GM12878 (cell line): ENCODE results near the gene SAMD9. TPM values are rescaled to one million over a fixed set of nuclear protein-coding genes. Genes with fewer than 3 reads are reported as not detected.

Experiments
- ATAC-seq: fragments of 200-7000 bp; cut with Tn5 transposase; 3 replicates; pipeline ENCODE4 v1.9.1; 2020; ENCODE audit warnings: mild to moderate bottlenecking, moderate library complexity
- BruUV-seq: library from RNA; stranded (reverse); fragments of 400-500 nt; replicated peaks from 2 replicates; lab custom pipeline; 2021; lab: Mats Ljungman, UMichigan
- CTCF ChIA-PET: fragments of 300-600 bp; sonication (Branson Sonifier 250); formaldehyde crosslinking; extraction: SDS; loops from one replicate; lab custom pipeline; 2021; ENCODE audit warnings: inconsistent platforms; lab: Yijun Ruan, JAX
- POLR2A ChIA-PET: fragments of 350-600 bp; formaldehyde crosslinking; extraction: SDS; loops from one replicate; lab custom pipeline; 2021; ENCODE audit warnings: inconsistent platforms; lab: Charles Lee
- RAD21 ChIA-PET: fragments of 300-600 bp; sonication (Branson Sonifier 250); formaldehyde crosslinking; loops from one replicate; lab custom pipeline; 2023; ENCODE audit warnings: antibody characterized with exemption; ENCODE audit not compliant: unreplicated experiment; lab: Charles Lee
- SMC1A ChIA-PET: fragments of 300-600 bp; sonication (Branson Sonifier 250); formaldehyde crosslinking; loops from one replicate; lab custom pipeline; 2023; ENCODE audit not compliant: unreplicated experiment, uncharacterized antibody; lab: Charles Lee
- DNase-seq: peaks from one replicate; pipeline ENCODE4 v3.0.0-alpha.2; 2011; ENCODE audit warnings: low read depth, low spot score
- FAIRE-seq: peaks from 3 replicates; lab custom pipeline; 2011; peaks lifted over from hg19 to GRCh38; lab: Jason Lieb, UNC
- H2AFZ ChIP-seq: 2 replicates; pipeline ENCODE4 v1.6.0; 2011; ENCODE audit warnings: low read depth, low read length, control low read depth; ENCODE audit not compliant: control insufficient read depth
- H3K27ac ChIP-seq: 2 replicates; pipeline ENCODE4 v1.5.1; 2011; ENCODE audit warnings: control low read depth; ENCODE audit not compliant: control insufficient read depth, insufficient read depth
- H3K27me3 ChIP-seq, 2 experiments: replicated peaks in 1 of 2; 2 replicates each; pipeline versions ENCODE4 v1.6.0 to v1.6.1; 2011; ENCODE audit warnings: low read length in 1 of 2; ENCODE audit not compliant: control insufficient read depth in 2 of 2, insufficient read depth in 2 of 2
- H3K36me3 ChIP-seq, 2 experiments: 2 replicates each; pipeline ENCODE4 v1.5.1; 2011; ENCODE audit warnings: low read length in 1 of 2; ENCODE audit not compliant: control insufficient read depth in 2 of 2, insufficient read depth in 2 of 2
- H3K4me1 ChIP-seq: 2 replicates; pipeline ENCODE4 v1.6.1; 2011; ENCODE audit warnings: mild to moderate bottlenecking, low read length, moderate library complexity, mixed read lengths; ENCODE audit not compliant: control insufficient read depth, insufficient read depth
- H3K4me2 ChIP-seq: 2 replicates; pipeline ENCODE4 v1.6.0; 2011; ENCODE audit warnings: control low read depth; ENCODE audit not compliant: control insufficient read depth, insufficient read depth
- H3K4me3 ChIP-seq: fragments of 200-600 bp; sonication (generic); 2 replicates; pipeline ENCODE4 v1.5.1; 2016
- H3K79me2 ChIP-seq: 2 replicates; pipeline ENCODE4 v1.6.0; 2011; ENCODE audit warnings: low read length; ENCODE audit not compliant: control insufficient read depth, insufficient read depth
- H3K9ac ChIP-seq: 2 replicates; pipeline ENCODE4 v1.8.0; 2011; ENCODE audit warnings: low read length, control low read depth, mixed read lengths; ENCODE audit not compliant: control insufficient read depth, insufficient read depth
- H3K9me3 ChIP-seq: replicated peaks from 3 replicates; pipeline ENCODE4 v1.5.1; 2011; ENCODE audit warnings: mild to moderate bottlenecking, low read length; ENCODE audit not compliant: control insufficient read depth, insufficient read depth
- H4K20me1 ChIP-seq: 2 replicates; pipeline ENCODE4 v1.6.0; 2011; ENCODE audit not compliant: control insufficient read depth, insufficient read depth
- BHLHE40 ChIP-seq, 2 experiments: fragments of 450-650 bp in 1 of 2; IDR thresholded peaks; 2 replicates each; pipeline ENCODE4 v1.6.1; 2011 to 2017; ENCODE audit warnings: low read depth in 2 of 2, borderline replicate concordance in 1 of 2, improper control_type of control experiment in 1 of 2, low read length in 1 of 2, mild to moderate bottlenecking in 1 of 2
- DPF2 ChIP-seq: fragments of 450-650 bp; IDR thresholded peaks from 2 replicates; pipeline ENCODE4 v1.6.1; 2017; ENCODE audit warnings: mild to moderate bottlenecking
- NR2C1 ChIP-seq: fragments of 450-650 bp; IDR thresholded peaks from 2 replicates; pipeline ENCODE4 v1.6.1; 2017; ENCODE audit warnings: antibody characterized with exemption, mild to moderate bottlenecking, moderate library complexity
- NR2F1 ChIP-seq: fragments of 450-650 bp; conservative IDR thresholded peaks from 2 replicates; pipeline ENCODE4 v1.6.1; 2017; ENCODE audit warnings: mild to moderate bottlenecking
- RAD21 ChIP-seq: IDR thresholded peaks from 2 replicates; pipeline ENCODE4 v1.6.1; 2011; ENCODE audit warnings: mild to moderate bottlenecking, low read depth, low read length, moderate library complexity; ENCODE audit not compliant: insufficient read depth
- SIX5 ChIP-seq: IDR thresholded peaks from 2 replicates; pipeline ENCODE4 v1.6.1; 2011; ENCODE audit warnings: mild to moderate bottlenecking, low read depth, low read length, moderate library complexity; ENCODE audit not compliant: severe bottlenecking
- ZSCAN29 ChIP-seq: fragments of 450-650 bp; IDR thresholded peaks from 2 replicates; pipeline ENCODE4 v1.6.1; 2017; ENCODE audit warnings: mild to moderate bottlenecking, moderate library complexity
- WGBS: methylation state at CpG from one replicate; pipeline ENCODE4 v1.1.6; 2016; ENCODE audit warnings: low lambda C conversion rate; ENCODE audit not compliant: insufficient replicate concordance, insufficient coverage; ENCODE audit errors: missing lambda C conversion rate; 5-methylcytosine and 5-hydroxymethylcytosine counted together
- in situ Hi-C: fragments of 300-500 bp; cut with MboI; formaldehyde crosslinking; loops from 9 replicates; pipeline ENCODE4 v1.14.3; 2018; ENCODE audit warnings: mixed read lengths
- intact Hi-C: fragments of 100-400 bp; cut with micrococcal nuclease; formaldehyde crosslinking; loops from one replicate; pipeline ENCODE4 v1.14.2; 2022; ENCODE audit not compliant: unreplicated experiment
- polyA plus RNA-seq, 11 experiments: library from polyadenylated mRNA; depleted of rRNA in 4 of 11; unstranded in 6 of 11; stranded (reverse) in 5 of 11; fragments of >200 nt; fragmentation: Nextera tagmentation in 4 of 11; fragmentation: Illumina TruSeq in 1 of 11; extraction: Ambion mirVana in 4 of 11; extraction: Trizol in 1 of 11; gene quantifications; 1 replicate in 1 of 11; 2 replicates in 10 of 11; pipeline versions ENCODE4 v1.2.1 to v1.2.3, GENCODE V29; 2011 to 2016; ENCODE audit warnings: inconsistent platforms in 2 of 11, missing spikeins in 2 of 11, low read depth in 1 of 11
- total RNA-seq, 4 experiments: library from RNA; depleted of rRNA in 3 of 4; stranded (reverse); fragments of >200 nt in 3 of 4; fragmentation: Illumina TruSeq in 1 of 4; extraction: Trizol in 1 of 4; gene quantifications; 2 replicates each; pipeline versions ENCODE4 v1.2.1 to v1.2.3, GENCODE V29; 2013 to 2021
- TF ChIP-seq, protein P1 (sequence below): fragments of 450-650 bp; IDR thresholded peaks from 2 replicates; pipeline ENCODE4 v1.6.1; 2017; ENCODE audit warnings: mild to moderate bottlenecking
- TF ChIP-seq, protein P2 (sequence below): IDR thresholded peaks from 2 replicates; pipeline ENCODE4 v1.6.1; 2011; ENCODE audit warnings: low read depth, low read length, improper control_type of control experiment, borderline replicate concordance
- TF ChIP-seq, protein P3 (sequence below): fragments of 450-650 bp; IDR thresholded peaks from 2 replicates; pipeline ENCODE4 v1.6.1; 2014; ENCODE audit warnings: mild to moderate bottlenecking
- TF ChIP-seq, protein P4 (sequence below): IDR thresholded peaks from 2 replicates; pipeline ENCODE4 v1.6.1; 2012; ENCODE audit warnings: low read depth, low read length, improper control_type of control experiment

The SAMD9 gene
- total and polyA plus RNA-seq, 10 of the 15 experiments (the other 5 are each of a cell fraction or from before 2014, with no cell fraction given), result 6.4 to 37.1 (median 15.1) TPM

DNA sequence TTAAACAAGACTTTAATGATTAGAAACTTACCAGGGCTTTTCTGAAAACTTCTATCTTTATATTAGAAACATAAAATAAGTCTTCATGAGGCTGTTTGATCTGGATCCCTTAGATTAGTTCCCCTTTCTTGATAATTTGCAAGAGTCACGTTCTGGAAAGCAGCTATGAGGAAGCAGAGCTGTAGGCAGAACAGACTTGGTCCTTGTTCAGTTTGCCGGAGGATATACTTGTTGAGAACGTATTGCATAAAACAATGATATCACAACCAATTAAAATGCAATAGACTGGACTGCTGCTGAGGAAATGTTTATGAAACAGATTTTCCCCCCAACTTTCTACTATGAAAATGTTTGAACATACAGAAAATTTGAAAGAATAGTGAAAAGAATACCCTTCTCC is 27.6 kb upstream of the SAMD9 start:
- CTCF ChIA-PET, result interaction anchor here (0.6 to 3.7 kb wide), 8 partner anchors 12 to 1011 kb away, joined by 3 to 19 read pairs (median 3); partner anchors contain the start of genes CYP51A1, PEX1, RBM48 and SAMD9
- intact Hi-C loops, result no loop called here

DNA sequence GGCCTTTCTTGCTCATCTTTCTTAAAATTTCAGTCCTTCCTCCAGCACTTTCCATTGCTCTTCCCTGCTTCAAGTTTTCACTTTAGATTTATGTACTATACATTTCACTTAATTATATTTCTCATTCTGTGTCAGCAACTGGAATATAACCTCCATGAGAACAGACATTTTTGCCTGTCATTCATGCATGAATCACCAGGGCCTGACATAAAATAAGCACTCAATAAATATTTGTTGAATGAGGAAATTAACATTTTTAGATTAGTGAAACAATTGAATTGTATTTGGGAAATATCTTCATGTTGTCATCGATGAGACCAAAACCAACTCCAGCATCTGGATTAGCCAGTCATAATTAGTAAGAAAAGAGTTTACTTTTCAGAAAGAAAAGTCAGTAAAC is 24.3 kb upstream of the SAMD9 start:
- RAD21 ChIA-PET, result no interaction called here
- no peaks in the 10 kb centered on the region for H4K20me1 ChIP-seq
- in situ Hi-C loops, result no loop called here
- no peak for TF ChIP-seq NR2F1
- no peak for TF ChIP-seq ZSCAN29
- TF ChIP-seq, protein P1, sequence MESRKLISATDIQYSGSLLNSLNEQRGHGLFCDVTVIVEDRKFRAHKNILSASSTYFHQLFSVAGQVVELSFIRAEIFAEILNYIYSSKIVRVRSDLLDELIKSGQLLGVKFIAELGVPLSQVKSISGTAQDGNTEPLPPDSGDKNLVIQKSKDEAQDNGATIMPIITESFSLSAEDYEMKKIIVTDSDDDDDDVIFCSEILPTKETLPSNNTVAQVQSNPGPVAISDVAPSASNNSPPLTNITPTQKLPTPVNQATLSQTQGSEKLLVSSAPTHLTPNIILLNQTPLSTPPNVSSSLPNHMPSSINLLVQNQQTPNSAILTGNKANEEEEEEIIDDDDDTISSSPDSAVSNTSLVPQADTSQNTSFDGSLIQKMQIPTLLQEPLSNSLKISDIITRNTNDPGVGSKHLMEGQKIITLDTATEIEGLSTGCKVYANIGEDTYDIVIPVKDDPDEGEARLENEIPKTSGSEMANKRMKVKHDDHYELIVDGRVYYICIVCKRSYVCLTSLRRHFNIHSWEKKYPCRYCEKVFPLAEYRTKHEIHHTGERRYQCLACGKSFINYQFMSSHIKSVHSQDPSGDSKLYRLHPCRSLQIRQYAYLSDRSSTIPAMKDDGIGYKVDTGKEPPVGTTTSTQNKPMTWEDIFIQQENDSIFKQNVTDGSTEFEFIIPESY, result no peak
- TF ChIP-seq, protein P2, sequence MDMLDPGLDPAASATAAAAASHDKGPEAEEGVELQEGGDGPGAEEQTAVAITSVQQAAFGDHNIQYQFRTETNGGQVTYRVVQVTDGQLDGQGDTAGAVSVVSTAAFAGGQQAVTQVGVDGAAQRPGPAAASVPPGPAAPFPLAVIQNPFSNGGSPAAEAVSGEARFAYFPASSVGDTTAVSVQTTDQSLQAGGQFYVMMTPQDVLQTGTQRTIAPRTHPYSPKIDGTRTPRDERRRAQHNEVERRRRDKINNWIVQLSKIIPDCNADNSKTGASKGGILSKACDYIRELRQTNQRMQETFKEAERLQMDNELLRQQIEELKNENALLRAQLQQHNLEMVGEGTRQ, result no peak
- TF ChIP-seq, protein P3, sequence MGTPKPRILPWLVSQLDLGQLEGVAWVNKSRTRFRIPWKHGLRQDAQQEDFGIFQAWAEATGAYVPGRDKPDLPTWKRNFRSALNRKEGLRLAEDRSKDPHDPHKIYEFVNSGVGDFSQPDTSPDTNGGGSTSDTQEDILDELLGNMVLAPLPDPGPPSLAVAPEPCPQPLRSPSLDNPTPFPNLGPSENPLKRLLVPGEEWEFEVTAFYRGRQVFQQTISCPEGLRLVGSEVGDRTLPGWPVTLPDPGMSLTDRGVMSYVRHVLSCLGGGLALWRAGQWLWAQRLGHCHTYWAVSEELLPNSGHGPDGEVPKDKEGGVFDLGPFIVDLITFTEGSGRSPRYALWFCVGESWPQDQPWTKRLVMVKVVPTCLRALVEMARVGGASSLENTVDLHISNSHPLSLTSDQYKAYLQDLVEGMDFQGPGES, result no peak
- TF ChIP-seq, protein P4, sequence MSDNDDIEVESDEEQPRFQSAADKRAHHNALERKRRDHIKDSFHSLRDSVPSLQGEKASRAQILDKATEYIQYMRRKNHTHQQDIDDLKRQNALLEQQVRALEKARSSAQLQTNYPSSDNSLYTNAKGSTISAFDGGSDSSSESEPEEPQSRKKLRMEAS, result no peak
- no peak for TF ChIP-seq NR2C1
- no peak for TF ChIP-seq SIX5
- TF ChIP-seq DPF2, result no peak
- TF ChIP-seq BHLHE40 (IDR thresholded peaks at IDR 0.05; ENCODE audit: borderline replicate concordance in 1 of 2, low read depth in 2 of 2, low read length in 1 of 2), result no peak
- TF ChIP-seq, all 136 proteins: peak for 0
- Histone ChIP-seq H2AFZ (no peak overlapping the region), H3K4me3 (no peak overlapping the region), H3K27me3 (no peaks in the 10 kb centered on the region), H3K4me2 (no peak overlapping the region), H3K9ac (no peak overlapping the region), H3K9me3 (no peaks in the 10 kb centered on the region; the same call in 1 of the 3 replicates), H3K79me2 (peaks cover 21% of the 10 kb centered on the region), H3K4me1 (peaks cover 5% of the 10 kb centered on the region; the same call in 1 of the 2 replicates), H3K36me3 (peaks cover 4 to 45% of the 10 kb centered on the region in 2 experiments), H3K27ac (no peak overlapping the region)
- ChIA-PET POLR2A (no interaction called here), SMC1A (interaction anchor here (1.5 to 2.0 kb wide), 2 partner anchors 10 to 24 kb away, joined by 4 to 6 read pairs; no protein-coding TSS in a partner anchor), CTCF (no interaction called here)
- 96% methylated on average over 1 of the region's 1 CpG for WGBS
- no TSS peak for BruUV-seq
- intact Hi-C loops, result no loop called here
- ATAC-seq (no peak), FAIRE-seq (peak; percentile 38), DNase-seq (no peak)

More for the DNA sequence above, 27.6 kb upstream of the SAMD9 start:
- H3K9me3 ChIP-seq, result no peaks in the 10 kb centered on the region; the same call in 1 of the 3 replicates
- no peak for DNase-seq
- 68% methylated on average over 3 of the region's 3 CpGs for WGBS
- H4K20me1 ChIP-seq, result no peaks in the 10 kb centered on the region
- peak overlapping the region; percentile 84 for H3K27ac ChIP-seq
- in situ Hi-C loops, result no loop called here
- peaks cover 32% of the 10 kb centered on the region for H3K79me2 ChIP-seq
- no peak overlapping the region for H3K9ac ChIP-seq
- no TSS peak for BruUV-seq
- H3K4me2 ChIP-seq, result peak overlapping the region; percentile 72
- peak; percentile 39 for ATAC-seq
- ChIA-PET POLR2A (interaction anchor here (0.5 to 4.2 kb wide), 7 partner anchors 8 to 83 kb away, joined by 3 to 33 read pairs (median 4); partner anchors contain the start of gene SAMD9), RAD21 (interaction anchor here (0.7 to 4.7 kb wide), 5 partner anchors 25 to 242 kb away, joined by 3 to 35 read pairs (median 3); partner anchors contain the start of gene SAMD9), SMC1A (interaction anchor here (0.6 to 5.8 kb wide), 15 partner anchors 9 to 308 kb away, joined by 3 to 58 read pairs (median 7); partner anchors contain the start of genes HEPACAM2, SAMD9 and VPS50)
- TF ChIP-seq BHLHE40 (IDR thresholded peaks at IDR 0.05; ENCODE audit: borderline replicate concordance in 1 of 2, low read depth in 2 of 2, low read length in 1 of 2) (peak; percentile 77 to 84), RAD21 (no peak)
- no peaks in the 10 kb centered on the region for H3K27me3 ChIP-seq
- peak overlapping the region; percentile 91 for H3K4me3 ChIP-seq
- no peak for FAIRE-seq
- H3K4me1 ChIP-seq, result peaks cover 10% of the 10 kb centered on the region; the same call in 1 of the 2 replicates
- no peak overlapping the region for H2AFZ ChIP-seq
- H3K36me3 ChIP-seq, result peaks cover 0 to 35% of the 10 kb centered on the region in 2 experiments; a peak in 3 of 4 replicates
